ENCODE results near the gene COL4A6.

DNA sequence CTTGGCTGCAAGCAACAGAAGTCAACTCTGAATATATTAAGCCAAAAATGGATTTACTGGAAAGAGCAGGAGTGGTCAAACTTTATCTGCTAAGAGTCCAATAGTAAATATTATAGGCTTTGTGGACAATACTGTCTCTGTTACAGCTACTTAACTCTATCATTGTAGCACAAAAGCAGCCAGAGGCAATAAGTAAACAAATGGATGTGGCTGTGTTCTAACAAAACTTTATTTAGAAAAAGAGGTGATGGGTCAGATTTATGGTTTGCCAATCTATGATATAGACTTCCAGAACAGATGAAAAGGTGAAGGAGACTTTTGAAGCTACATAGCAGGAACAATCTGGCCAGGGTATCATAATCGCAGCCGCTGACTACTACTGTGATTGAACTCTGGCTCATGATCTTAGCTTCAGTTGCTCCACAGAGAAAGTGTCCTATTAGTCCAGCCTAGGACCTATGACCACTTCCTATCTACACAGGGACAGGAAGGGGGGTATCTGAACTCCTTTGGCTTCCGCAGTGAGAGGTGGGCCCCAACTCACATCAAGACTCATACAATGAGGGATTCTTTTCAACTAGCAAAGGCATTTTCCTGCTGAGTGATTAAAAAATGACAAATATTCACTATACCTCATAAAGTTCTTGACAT, 191.8 kb downstream of the COL4A6 start:
- TF ChIP-seq, protein P1, sequence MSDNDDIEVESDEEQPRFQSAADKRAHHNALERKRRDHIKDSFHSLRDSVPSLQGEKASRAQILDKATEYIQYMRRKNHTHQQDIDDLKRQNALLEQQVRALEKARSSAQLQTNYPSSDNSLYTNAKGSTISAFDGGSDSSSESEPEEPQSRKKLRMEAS (IDR thresholded peaks at IDR 0.05): no peak
- TF ChIP-seq, protein P2, sequence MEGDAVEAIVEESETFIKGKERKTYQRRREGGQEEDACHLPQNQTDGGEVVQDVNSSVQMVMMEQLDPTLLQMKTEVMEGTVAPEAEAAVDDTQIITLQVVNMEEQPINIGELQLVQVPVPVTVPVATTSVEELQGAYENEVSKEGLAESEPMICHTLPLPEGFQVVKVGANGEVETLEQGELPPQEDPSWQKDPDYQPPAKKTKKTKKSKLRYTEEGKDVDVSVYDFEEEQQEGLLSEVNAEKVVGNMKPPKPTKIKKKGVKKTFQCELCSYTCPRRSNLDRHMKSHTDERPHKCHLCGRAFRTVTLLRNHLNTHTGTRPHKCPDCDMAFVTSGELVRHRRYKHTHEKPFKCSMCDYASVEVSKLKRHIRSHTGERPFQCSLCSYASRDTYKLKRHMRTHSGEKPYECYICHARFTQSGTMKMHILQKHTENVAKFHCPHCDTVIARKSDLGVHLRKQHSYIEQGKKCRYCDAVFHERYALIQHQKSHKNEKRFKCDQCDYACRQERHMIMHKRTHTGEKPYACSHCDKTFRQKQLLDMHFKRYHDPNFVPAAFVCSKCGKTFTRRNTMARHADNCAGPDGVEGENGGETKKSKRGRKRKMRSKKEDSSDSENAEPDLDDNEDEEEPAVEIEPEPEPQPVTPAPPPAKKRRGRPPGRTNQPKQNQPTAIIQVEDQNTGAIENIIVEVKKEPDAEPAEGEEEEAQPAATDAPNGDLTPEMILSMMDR (IDR thresholded peaks at IDR 0.05; ENCODE audit: control extremely low read depth in 1 of 3, insufficient read depth in 1 of 3, low read depth in 1 of 3, low read length in 3 of 3): no peak
- TF ChIP-seq EP300 (IDR thresholded peaks at IDR 0.05; ENCODE audit: borderline replicate concordance in 1 of 2, low read depth in 2 of 2, low read length in 2 of 2) (no peak), RNF2 (IDR thresholded peaks at IDR 0.05; ENCODE audit: borderline replicate concordance, low read depth, low read length, missing control alignments, poor library complexity, severe bottlenecking) (no peak), BRCA1 (IDR thresholded peaks at IDR 0.05; ENCODE audit: low read depth, low read length) (no peak), JUN (IDR thresholded peaks at IDR 0.05; ENCODE audit: low read depth, low read length) (no peak), YY1 (IDR thresholded peaks at IDR 0.05; ENCODE audit: low read depth, low read length) (no peak), POLR2AphosphoS5 (IDR thresholded peaks at IDR 0.05; ENCODE audit: low read depth, low read length) (no peak), POLR2A (IDR thresholded peaks at IDR 0.05; ENCODE audit: control extremely low read depth in 1 of 2, low read depth in 2 of 2, low read length in 2 of 2) (no peak), GTF2F1 (IDR thresholded peaks at IDR 0.05; ENCODE audit: borderline replicate concordance, low read depth, low read length) (no peak), TAF1 (IDR thresholded peaks at IDR 0.05; ENCODE audit: low read depth, low read length) (no peak), TEAD4 (IDR thresholded peaks at IDR 0.05; ENCODE audit: low read depth, low read length) (no peak), EZH2 (IDR thresholded peaks at IDR 0.05; ENCODE audit: low read depth, low read length, severe bottlenecking) (no peak)

Data from H1 (cell line).